NCI-H2029 treated with DMSO at 0.1 percent for 48 hours (cell line): Measurements from ENCODE around the gene GABRB3.

ENCODE experiments used
- DNase-seq: peaks from one replicate; lab custom pipeline; 2025; lab: John Stamatoyannopoulos, UW

The GABRB3 gene

GRCh38 chr15:26676115-26676514 is 96.8 kb downstream of the GABRB3 start:
- DNase-seq: no peak

DNA sequence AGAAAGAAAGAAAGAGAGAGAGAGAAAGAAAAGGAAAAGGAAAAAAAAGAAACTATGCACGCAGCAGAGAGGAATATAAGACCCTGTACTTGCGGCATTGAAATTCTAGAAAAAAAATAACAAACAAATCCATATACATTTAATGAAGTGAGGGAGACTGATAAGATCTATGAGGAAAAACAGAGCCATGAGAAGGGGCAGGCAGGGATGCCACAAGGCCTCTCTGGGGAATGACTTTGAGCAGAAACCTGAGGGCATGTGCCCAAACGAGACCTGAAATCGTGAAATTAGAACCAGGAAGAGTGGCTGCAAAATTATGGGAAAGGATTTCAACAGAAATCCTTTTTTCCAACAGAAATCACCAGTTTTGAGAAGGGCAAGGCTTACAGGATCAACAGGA is 98.4 kb downstream of the GABRB3 start:
- DNase-seq: no peak

DNA sequence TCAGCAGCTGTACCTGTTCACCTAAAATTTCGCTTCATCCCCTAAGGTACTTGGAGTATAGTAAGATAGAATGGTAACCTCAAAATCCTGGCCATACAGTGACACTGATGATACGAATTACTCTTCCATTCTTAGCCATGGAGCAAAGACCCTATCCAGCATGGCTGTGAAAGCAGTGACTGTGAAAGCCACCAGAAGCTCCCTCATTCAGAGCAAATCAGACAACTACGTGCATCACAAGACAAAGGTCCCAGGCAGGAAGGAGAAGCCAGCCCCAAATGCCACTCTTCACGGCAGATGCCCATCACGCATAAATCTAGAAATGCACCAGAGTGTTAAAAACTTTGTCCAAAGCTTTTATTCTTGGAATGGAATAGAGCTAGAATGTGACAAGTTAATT is 99.4 kb downstream of the GABRB3 start:
- no peak for DNase-seq

- DNase-seq: no peak
These were observed 102.8 kb downstream of the GABRB3 start for GRCh38 chr15:26670116-26670515.

- DNase-seq: no peak
These were observed 105.5 kb downstream of the GABRB3 start for GRCh38 chr15:26667222-26667988.

DNA sequence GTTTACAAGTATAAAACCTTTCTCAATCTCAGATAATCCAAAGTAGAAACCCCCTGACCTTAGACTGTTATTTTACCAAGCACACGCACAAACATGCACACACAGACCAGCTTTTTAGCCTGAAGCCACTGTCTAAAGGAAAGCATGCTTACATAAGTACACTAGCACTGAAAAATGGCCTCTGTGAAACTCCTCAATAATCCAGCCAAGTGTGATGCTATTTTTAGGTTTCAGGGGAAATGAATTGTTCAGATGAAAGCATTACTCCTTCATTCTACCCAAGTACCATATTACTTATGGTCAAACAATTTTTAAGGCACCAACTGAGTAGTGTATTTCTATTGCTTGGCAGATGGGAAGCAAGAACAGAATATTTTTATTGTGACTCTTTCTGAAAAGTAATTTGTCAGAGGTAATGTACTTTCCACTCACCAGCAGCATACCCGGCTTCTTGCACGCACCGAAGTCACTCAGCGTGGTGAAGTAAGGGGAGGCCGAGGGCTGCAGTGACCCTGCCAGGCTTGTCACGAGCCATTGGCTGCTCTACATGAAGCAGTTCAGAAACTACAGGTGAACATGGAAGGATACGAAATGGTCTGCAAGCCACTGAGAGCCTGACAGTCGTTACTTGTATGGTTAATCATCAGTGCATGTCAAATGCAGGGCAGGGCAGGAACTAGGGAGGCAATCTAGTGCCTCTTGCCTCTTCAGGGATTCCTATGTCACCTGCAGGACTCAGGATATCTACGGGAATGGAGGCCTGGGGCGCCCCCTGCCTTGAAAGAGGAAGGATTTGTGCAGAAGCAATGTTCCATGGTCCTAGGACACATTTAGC is 106.7 kb downstream of the GABRB3 start:
- DNase-seq: no peak

GRCh38 chr15:26662283-26662682 is 110.6 kb downstream of the GABRB3 start:
- DNase-seq: no peak

DNA sequence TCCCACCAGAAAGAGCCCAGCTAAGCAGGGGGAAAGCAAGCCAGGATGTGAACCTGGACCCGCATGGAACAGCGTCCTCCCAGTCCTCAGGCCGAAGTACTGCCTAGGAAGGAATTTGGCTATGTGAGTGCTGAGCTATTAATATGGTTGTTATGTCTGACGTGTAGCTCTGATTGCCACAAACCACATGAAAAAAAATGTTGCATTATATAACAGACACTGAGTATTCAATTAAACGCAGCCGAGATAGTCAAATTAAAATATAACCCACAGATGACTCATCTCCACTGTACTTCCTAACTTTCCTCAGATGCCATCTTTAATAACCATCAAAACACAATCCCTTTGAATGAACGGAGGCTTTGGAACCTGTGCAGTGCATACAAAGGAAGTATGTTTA is 111.1 kb downstream of the GABRB3 start:
- DNase-seq: no peak

DNA sequence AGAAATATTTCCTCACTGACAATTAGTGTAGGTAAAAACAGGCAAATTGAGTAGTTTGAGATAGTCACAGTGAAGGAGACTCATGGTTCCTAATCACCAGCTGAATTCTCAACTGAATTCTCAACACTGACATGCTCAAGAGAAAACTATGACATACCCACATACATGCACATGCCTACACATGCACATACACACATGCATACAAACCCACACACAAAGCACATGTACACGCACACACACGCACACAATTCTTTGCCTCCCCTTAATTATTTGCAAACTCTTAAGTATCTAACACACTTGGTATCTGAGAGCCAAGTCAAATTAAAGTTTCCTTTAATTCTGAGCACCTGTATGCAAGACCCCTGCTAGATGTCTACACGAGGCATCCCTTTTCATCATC is 111.8 kb downstream of the GABRB3 start:
- DNase-seq: no peak

DNA sequence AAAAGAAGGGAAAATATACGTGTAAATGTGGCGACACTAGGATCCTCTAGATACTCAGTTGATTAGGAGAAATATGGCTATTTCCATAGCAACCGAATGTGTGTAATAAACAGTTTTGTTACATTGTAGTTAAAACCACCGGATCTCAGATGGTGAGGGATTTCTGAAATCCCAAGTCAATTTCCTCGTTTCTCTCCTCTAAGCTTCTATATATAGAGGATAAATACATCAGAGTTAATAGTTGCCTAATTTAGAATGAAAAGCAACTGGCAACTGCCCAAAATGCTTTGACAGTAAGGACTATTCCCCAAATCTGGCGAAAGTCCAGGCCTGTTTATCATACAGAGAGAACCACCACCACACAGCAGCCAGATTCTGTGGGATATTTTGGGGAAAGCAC is 112.6 kb downstream of the GABRB3 start:
- no peak for DNase-seq

DNA sequence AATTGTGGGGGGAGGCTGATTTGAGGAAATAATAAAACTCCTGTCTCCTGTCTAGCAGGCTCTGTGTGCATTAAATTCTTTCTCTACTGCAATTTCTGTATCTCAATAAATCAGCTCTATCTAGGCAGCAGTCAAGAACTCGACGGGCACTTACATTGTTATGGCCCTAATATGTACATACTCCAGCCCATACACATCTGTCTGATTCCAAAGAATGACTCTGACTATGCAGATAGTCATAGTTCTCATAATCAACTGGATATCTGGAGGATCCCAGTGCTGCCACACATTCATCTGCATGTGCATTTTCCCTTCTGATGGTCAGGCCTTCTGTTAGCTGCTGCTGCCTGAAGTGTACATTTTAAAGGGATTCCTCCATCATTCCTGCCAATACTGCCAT is 114.6 kb downstream of the GABRB3 start:
- no peak for DNase-seq

- no peak for DNase-seq
These were observed 116.8 kb downstream of the GABRB3 start for GRCh38 chr15:26656080-26656479.

- no peak for DNase-seq
These were observed 121.0 kb downstream of the GABRB3 start for GRCh38 chr15:26651909-26652308.

DNA sequence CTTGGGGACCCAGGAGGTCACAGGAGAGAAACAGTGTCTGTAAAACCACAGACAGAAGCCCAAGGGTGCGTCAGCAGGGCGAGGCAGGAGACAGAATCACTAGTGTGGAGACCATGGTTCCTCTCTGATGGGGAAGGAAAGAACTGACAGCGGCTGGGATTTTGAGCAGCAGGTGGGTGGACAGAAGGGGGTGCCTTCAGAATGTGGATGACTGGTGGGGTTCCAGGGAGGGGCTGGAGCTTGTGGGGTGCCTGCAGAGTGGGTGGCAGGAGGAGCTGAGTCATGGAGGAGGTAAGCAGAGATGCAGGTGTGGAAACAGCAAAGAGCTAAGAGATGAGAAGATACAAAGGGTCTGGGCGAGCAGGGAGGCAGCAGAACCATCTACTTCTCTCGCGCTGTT is 124.2 kb downstream of the GABRB3 start:
- no peak for DNase-seq

GRCh38 chr15:26644948-26645347 is 127.9 kb downstream of the GABRB3 start:
- DNase-seq: no peak

DNA sequence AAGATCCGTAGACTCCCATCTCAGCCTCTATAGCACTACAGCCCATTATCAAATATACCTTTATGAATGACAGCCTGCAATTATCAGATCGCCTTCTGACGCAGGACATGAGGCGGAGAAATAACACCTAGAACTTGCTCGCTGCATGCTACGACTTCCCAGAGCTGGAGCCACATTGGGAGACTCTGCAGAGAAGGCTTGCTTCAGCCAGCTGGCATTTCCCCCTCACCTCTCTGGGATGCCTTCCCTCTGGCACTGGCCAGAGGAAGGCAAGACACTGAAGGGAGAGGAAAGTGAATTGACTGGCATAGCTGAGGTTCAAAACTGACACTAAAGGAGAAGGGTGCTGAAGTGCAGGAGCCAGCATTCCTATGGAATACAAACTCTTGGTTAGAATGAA is 131.7 kb downstream of the GABRB3 start:
- no peak for DNase-seq

DNA sequence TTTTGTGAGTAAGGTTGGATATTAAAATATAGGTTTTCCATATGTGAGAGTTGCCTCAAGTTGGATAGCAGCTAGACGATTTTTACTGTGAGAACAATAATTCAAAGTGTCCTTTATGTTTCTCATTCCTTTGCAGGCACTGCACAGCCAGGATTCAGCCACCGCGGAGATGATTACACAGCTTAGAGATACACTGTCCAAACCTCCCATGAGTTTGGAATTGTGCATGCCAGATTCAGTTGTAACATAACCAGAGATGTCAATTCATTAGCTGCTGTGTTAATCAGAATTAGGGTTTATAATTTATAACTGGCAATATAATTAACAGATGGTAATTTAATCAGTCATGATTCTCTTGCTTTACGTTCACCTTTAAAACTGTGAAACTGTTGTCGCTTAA is 132.3 kb downstream of the GABRB3 start:
- DNase-seq: no peak

DNA sequence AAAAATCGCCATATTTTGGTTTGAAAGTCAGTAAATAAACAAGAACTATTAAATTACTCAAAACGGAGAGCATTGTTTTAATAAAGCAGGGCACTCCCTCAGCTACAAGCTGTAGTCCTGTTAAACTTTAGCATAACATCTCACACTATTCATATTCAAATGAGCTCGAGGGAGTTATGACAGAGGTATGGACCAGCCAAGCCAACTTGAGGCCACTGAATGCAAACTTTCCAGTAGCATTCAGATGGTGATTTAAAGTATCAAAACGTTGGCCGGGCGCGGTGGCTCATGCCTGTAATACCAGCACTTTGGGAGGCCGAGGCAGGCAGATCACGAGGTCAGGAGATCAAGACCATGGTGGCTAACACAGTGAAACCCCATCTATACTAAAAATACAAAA is 132.9 kb downstream of the GABRB3 start:
- no peak for DNase-seq

- no peak for DNase-seq
These were observed 137.3 kb downstream of the GABRB3 start for GRCh38 chr15:26635614-26636013.

- DNase-seq: no peak
These were observed 137.8 kb downstream of the GABRB3 start for GRCh38 chr15:26635105-26635504.

DNA sequence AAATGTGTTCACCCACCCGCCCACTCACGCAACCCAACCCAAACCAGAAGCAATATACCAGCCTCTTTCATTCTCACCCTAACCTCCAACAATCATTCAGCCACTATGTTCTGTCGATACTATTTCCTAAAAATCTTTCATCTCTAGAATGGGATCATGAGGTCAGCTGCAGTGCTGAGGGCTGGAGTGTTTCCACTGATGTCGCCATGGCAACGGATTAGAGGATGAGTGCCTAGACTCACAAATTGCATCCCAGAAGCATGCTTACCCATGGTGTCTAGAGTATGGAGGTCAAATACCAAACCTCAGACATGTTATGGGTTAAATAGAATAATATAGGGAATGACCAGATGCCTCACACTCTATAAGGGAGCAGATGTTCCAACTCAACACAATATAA is 138.5 kb downstream of the GABRB3 start:
- no peak for DNase-seq

- DNase-seq: no peak
These were observed 140.4 kb downstream of the GABRB3 start for GRCh38 chr15:26632500-26632899.

- no peak for DNase-seq
These were observed 141.0 kb downstream of the GABRB3 start for GRCh38 chr15:26631894-26632293.

DNA sequence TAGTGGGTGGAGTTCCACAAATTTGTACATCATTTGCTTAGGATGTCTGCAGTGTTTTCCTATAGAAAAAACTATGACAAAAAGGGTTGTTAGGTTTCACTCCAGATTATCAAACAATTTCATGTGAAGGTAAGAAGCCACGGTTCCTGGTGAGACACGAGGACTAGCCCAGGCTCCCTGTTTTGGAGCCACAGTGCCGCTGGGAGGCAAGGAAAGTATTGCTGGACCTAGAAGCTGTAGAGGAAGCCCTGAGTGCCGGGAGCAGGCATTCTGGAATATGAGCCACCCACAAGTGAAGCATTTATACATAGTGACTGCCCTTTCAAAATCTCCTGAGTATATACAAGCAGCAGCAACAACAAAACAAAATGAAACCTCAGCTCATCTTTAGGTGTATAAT is 142.0 kb downstream of the GABRB3 start:
- DNase-seq: no peak
